Keratinocyte (primary cell): Measurements from ENCODE around the gene THBS2. TPM values are rescaled to one million over a fixed set of nuclear protein-coding genes. Genes with fewer than 3 reads are reported as not detected.

Source experiments
- DNase-seq: peaks from one replicate; pipeline ENCODE4 v3.0.0-alpha.2; 2011; ENCODE audit warnings: low read depth, missing footprints, low spot score
- FAIRE-seq: peaks from 2 replicates; lab custom pipeline; 2011; peaks lifted over from hg19 to GRCh38; lab: Jason Lieb, UNC
- H2AFZ ChIP-seq: 2 replicates; pipeline ENCODE4 v1.6.0; 2012; ENCODE audit warnings: low read length, control low read depth, inconsistent platforms; ENCODE audit not compliant: control insufficient read depth
- H3K27ac ChIP-seq: 2 replicates; pipeline ENCODE4 v1.5.1; 2011; ENCODE audit warnings: low read length; ENCODE audit not compliant: control insufficient read depth, insufficient read depth
- H3K27me3 ChIP-seq: 3 replicates; pipeline ENCODE4 v1.6.0; 2011; ENCODE audit warnings: low read length; ENCODE audit not compliant: control insufficient read depth, insufficient read depth; ENCODE audit errors: extremely low read depth
- H3K36me3 ChIP-seq, 2 experiments: 2 replicates in 1 of 2; 3 replicates in 1 of 2; pipeline ENCODE4 v1.5.1; 2011; ENCODE audit warnings: low read length in 2 of 2, mild to moderate bottlenecking in 1 of 2; ENCODE audit not compliant: control insufficient read depth in 2 of 2, insufficient read depth in 2 of 2; ENCODE audit errors: extremely low read depth in 1 of 2
- H3K4me1 ChIP-seq: 3 replicates; pipeline ENCODE4 v1.5.1; 2011; ENCODE audit warnings: low read length; ENCODE audit not compliant: control insufficient read depth, insufficient read depth; ENCODE audit errors: extremely low read depth
- H3K4me2 ChIP-seq: 3 replicates; pipeline ENCODE4 v1.6.0; 2011; ENCODE audit warnings: low read depth, low read length; ENCODE audit not compliant: control insufficient read depth, insufficient read depth; ENCODE audit errors: extremely low read depth
- H3K4me3 ChIP-seq, 3 experiments: fragments of 200-600 bp in 1 of 3; sonication (generic) in 1 of 3; 2 replicates in 2 of 3; 3 replicates in 1 of 3; pipeline ENCODE4 v1.5.1; 2011 to 2016; ENCODE audit warnings: low read length in 3 of 3, mild to moderate bottlenecking in 3 of 3, control low read depth in 2 of 3, inconsistent platforms in 1 of 3, low read depth in 1 of 3, mixed read lengths in 1 of 3, mixed run types in 1 of 3, moderate library complexity in 1 of 3; ENCODE audit not compliant: control insufficient read depth in 2 of 3, insufficient read depth in 2 of 3; ENCODE audit errors: extremely low read depth in 1 of 3
- H3K79me2 ChIP-seq: 2 replicates; pipeline ENCODE4 v1.6.0; 2012; ENCODE audit warnings: low read length; ENCODE audit not compliant: control insufficient read depth, insufficient read depth
- H3K9ac ChIP-seq: 3 replicates; pipeline ENCODE4 v1.6.0; 2011; ENCODE audit warnings: low read length; ENCODE audit not compliant: control insufficient read depth, insufficient read depth; ENCODE audit errors: extremely low read depth
- H3K9me1 ChIP-seq: 3 replicates; pipeline ENCODE4 v1.6.0; 2011; ENCODE audit warnings: low read length; ENCODE audit not compliant: control insufficient read depth, insufficient read depth; ENCODE audit errors: extremely low read depth
- H3K9me3 ChIP-seq: 2 replicates; pipeline ENCODE4 v1.5.1; 2012; ENCODE audit warnings: low read depth, low read length; ENCODE audit not compliant: control insufficient read depth
- H4K20me1 ChIP-seq: 3 replicates; pipeline ENCODE4 v1.6.0; 2011; ENCODE audit warnings: low read length; ENCODE audit not compliant: control insufficient read depth, insufficient read depth; ENCODE audit errors: extremely low read depth
- EZH2 ChIP-seq: IDR thresholded peaks from one replicate; pipeline ENCODE4 v1.6.1; 2012; ENCODE audit warnings: inconsistent platforms, mild to moderate bottlenecking, low read length, moderate library complexity
- dilution Hi-C: fragments of 300-500 bp; cut with MboI; formaldehyde crosslinking; loops from one replicate; pipeline ENCODE4 v1.7.0; 2020; ENCODE audit warnings: low sequenced_read_pairs; ENCODE audit not compliant: extremely low pct_ligation_motif_present
- polyA plus RNA-seq, 5 experiments: library from polyadenylated mRNA; depleted of rRNA in 3 of 5; stranded (reverse) in 3 of 5; stranded (forward) in 1 of 5; unstranded in 1 of 5; fragments of >200 nt; gene quantifications; 1 replicate in 1 of 5; 2 replicates in 3 of 5; 3 replicates in 1 of 5; pipeline versions ENCODE4 v1.2.1 to v1.2.3, GENCODE V29; 2011 to 2012; ENCODE audit warnings: missing spikeins in 2 of 5, low read depth in 1 of 5, low replicate concordance in 1 of 5
- TF ChIP-seq, protein P1 (sequence below), 3 experiments: IDR thresholded peaks in 1 of 3; conservative IDR thresholded peaks in 1 of 3; optimal IDR thresholded peaks in 1 of 3; 2 replicates in 2 of 3; 3 replicates in 1 of 3; pipeline versions ENCODE3 to v1.5.1; 2011; ENCODE audit warnings: low read length in 3 of 3, mild to moderate bottlenecking in 3 of 3, moderate library complexity in 2 of 3, control low read depth in 1 of 3, inconsistent platforms in 1 of 3; ENCODE audit not compliant: insufficient read depth in 2 of 3; ENCODE audit errors: extremely low read depth in 1 of 3

Gene THBS2
- polyA plus RNA-seq, 1 donor (not counting 4 experiments of a cell fraction or from before 2014, with no cell fraction given): 533 TPM

DNA sequence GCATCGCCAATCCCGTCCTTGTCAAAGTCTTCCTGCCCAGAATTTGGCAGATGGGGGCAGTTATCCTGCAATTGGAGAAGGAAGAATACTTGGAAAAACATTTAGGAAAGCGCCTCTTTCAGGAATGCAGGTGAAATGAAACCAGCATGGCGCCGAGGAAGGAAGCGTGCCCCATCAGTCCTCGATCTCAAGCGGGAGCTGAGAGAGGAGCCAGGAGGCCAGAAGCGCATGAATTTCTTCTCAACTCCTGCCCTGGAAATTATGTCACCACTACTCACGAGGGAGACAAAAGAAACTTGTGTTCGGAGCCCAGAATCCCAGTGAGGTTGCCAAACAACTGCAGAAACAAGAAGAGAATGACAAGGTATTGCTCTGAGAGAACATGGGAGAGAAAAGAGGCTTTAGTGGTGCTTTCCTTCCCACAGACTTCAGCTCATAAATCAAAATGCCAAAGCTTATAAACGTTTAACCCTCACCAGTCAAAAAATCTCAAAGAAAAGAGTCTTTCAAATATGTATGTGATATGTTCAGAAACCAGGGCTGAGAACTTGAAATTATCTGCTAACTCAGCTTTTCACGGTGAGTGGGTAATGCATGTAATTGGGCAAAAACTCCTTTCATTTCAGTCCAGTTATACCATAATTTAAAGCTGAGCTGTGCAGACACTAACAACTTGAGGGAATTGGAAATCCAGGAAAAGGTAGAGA lies 23.9 kb downstream of the THBS2 start:
- Histone ChIP-seq H3K79me2 (peaks cover 7% of the 10 kb centered on the region), H3K9ac (no peak overlapping the region), H3K9me3 (no peaks in the 10 kb centered on the region), H3K27ac (no peak overlapping the region), H3K4me1 (peaks cover 13% of the 10 kb centered on the region), H3K36me3 (peaks cover 60 to 78% of the 10 kb centered on the region in 2 experiments), H3K9me1 (no peaks in the 10 kb centered on the region), H3K27me3 (no peaks in the 10 kb centered on the region), H2AFZ (no peak overlapping the region), H4K20me1 (peaks cover 21% of the 10 kb centered on the region), H3K4me2 (no peak overlapping the region), H3K4me3 (no peak overlapping the region)
- TF ChIP-seq EZH2: no peak
- TF ChIP-seq, protein P1, sequence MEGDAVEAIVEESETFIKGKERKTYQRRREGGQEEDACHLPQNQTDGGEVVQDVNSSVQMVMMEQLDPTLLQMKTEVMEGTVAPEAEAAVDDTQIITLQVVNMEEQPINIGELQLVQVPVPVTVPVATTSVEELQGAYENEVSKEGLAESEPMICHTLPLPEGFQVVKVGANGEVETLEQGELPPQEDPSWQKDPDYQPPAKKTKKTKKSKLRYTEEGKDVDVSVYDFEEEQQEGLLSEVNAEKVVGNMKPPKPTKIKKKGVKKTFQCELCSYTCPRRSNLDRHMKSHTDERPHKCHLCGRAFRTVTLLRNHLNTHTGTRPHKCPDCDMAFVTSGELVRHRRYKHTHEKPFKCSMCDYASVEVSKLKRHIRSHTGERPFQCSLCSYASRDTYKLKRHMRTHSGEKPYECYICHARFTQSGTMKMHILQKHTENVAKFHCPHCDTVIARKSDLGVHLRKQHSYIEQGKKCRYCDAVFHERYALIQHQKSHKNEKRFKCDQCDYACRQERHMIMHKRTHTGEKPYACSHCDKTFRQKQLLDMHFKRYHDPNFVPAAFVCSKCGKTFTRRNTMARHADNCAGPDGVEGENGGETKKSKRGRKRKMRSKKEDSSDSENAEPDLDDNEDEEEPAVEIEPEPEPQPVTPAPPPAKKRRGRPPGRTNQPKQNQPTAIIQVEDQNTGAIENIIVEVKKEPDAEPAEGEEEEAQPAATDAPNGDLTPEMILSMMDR (optimal IDR thresholded peaks at IDR 0.05 in 1 of 3, IDR thresholded peaks at IDR 0.05 in 1 of 3, conservative IDR thresholded peaks at IDR 0.05 in 1 of 3; ENCODE audit: extremely low read depth in 1 of 3, insufficient read depth in 2 of 3, low read length in 3 of 3): no peak
- FAIRE-seq (peak; percentile 23), DNase-seq (no peak)
- dilution Hi-C loops: no loop called here

DNA sequence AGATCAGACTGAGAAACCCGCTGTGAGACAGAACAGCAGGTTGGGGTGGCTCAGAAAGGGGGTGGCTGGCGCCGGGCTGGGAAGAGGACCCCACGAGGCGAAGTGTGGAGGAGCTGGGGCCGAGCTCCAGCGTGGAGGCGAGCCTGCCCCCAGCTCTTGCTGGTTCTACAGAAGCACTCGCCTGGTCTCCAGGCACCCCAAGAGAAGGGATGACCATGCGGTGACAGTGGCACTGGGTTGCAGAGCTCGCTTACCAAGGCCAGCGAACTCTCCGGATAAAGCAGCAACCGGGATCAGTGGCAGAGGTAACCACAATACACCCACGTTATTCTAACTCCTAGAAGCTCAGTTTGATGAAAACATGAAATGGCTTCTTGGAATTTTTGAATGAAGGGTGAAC lies 26.5 kb downstream of the THBS2 start:
- Histone ChIP-seq H2AFZ (no peak overlapping the region), H3K27ac (no peak overlapping the region), H3K9me3 (no peaks in the 10 kb centered on the region), H3K9me1 (no peaks in the 10 kb centered on the region), H3K36me3 (peaks cover 59 to 82% of the 10 kb centered on the region in 2 experiments), H3K27me3 (no peaks in the 10 kb centered on the region), H4K20me1 (peaks cover 14% of the 10 kb centered on the region), H3K4me2 (no peak overlapping the region), H3K9ac (no peak overlapping the region), H3K79me2 (no peaks in the 10 kb centered on the region), H3K4me1 (peaks cover 22% of the 10 kb centered on the region), H3K4me3 (no peak overlapping the region)
- dilution Hi-C loops: no loop called here
- DNase-seq: no peak
- FAIRE-seq: no peak
- no peak for TF ChIP-seq EZH2
- TF ChIP-seq, protein P1 (optimal IDR thresholded peaks at IDR 0.05 in 1 of 3, IDR thresholded peaks at IDR 0.05 in 1 of 3, conservative IDR thresholded peaks at IDR 0.05 in 1 of 3; ENCODE audit: extremely low read depth in 1 of 3, insufficient read depth in 2 of 3, low read length in 3 of 3): no peak
